NK-92 (cell line): ENCODE measurements around the gene ADARB1.

Experiments used
- DNase-seq: peaks from one replicate; lab custom pipeline; 2025; ENCODE audit not compliant: unreplicated experiment; lab: John Stamatoyannopoulos, UW

The ADARB1 gene

GRCh38 chr21:45163413-45164123 lies 89.2 kb downstream of the ADARB1 start:
- DNase-seq: no peak

- no peak for DNase-seq
Observed at GRCh38 chr21:45164124-45164511, 89.7 kb downstream of the ADARB1 start.

- DNase-seq: no peak
Observed at GRCh38 chr21:45164838-45165237, 90.5 kb downstream of the ADARB1 start.

- no peak for DNase-seq
Observed at GRCh38 chr21:45166931-45167330, 92.6 kb downstream of the ADARB1 start.

- no peak for DNase-seq
Observed at GRCh38 chr21:45167796-45168222, 93.4 kb downstream of the ADARB1 start.

GRCh38 chr21:45168522-45168921 lies 94.1 kb downstream of the ADARB1 start:
- DNase-seq: no peak

- DNase-seq: no peak
Observed at GRCh38 chr21:45169001-45169400, 94.6 kb downstream of the ADARB1 start.

GRCh38 chr21:45169682-45170081 lies 95.3 kb downstream of the ADARB1 start:
- no peak for DNase-seq

- DNase-seq: no peak
Observed at GRCh38 chr21:45170987-45171386, 96.6 kb downstream of the ADARB1 start.

- no peak for DNase-seq
Observed at GRCh38 chr21:45172420-45172819, 98.0 kb downstream of the ADARB1 start.

- no peak for DNase-seq
Observed at GRCh38 chr21:45175326-45176095, 101.1 kb downstream of the ADARB1 start.

- DNase-seq: no peak
Observed at GRCh38 chr21:45176141-45176540, 101.8 kb downstream of the ADARB1 start.

GRCh38 chr21:45177039-45177438 lies 102.7 kb downstream of the ADARB1 start:
- no peak for DNase-seq

GRCh38 chr21:45178070-45178608 lies 103.8 kb downstream of the ADARB1 start:
- DNase-seq: no peak

GRCh38 chr21:45178971-45179370 lies 104.6 kb downstream of the ADARB1 start:
- DNase-seq: no peak

GRCh38 chr21:45179568-45180245 lies 105.3 kb downstream of the ADARB1 start:
- DNase-seq: no peak

- no peak for DNase-seq
Observed at GRCh38 chr21:45180246-45180599, 105.8 kb downstream of the ADARB1 start.

- DNase-seq: no peak
Observed at GRCh38 chr21:45182958-45183357, 108.6 kb downstream of the ADARB1 start.

GRCh38 chr21:45183852-45184251 lies 109.5 kb downstream of the ADARB1 start:
- no peak for DNase-seq

- no peak for DNase-seq
Observed at GRCh38 chr21:45184869-45185268, 110.5 kb downstream of the ADARB1 start.

GRCh38 chr21:45186709-45187108 lies 112.3 kb downstream of the ADARB1 start:
- DNase-seq: no peak

GRCh38 chr21:45187646-45188045 lies 113.3 kb downstream of the ADARB1 start:
- DNase-seq: no peak
